Gastrocnemius medialis (tissue), 4 donors: ENCODE data around the gene MAG.

Experiments
- CTCF ChIP-seq, 5 experiments: fragments of 450-650 bp in 3 of 5; fragments of 200-600 bp in 2 of 5; sonication (generic) in 2 of 5; IDR thresholded peaks in 4 of 5; conservative IDR thresholded peaks in 1 of 5; 1 replicate in 4 of 5; 2 replicates in 1 of 5; pipeline ENCODE4 v1.5.1; 2016 to 2019; ENCODE audit warnings: antibody characterized with exemption in 5 of 5, mild to moderate bottlenecking in 3 of 5, moderate library complexity in 3 of 5
- POLR2A ChIP-seq, 2 donors: fragments of 450-650 bp; IDR thresholded peaks; one replicate each; pipeline ENCODE4 v1.6.1; 2017; ENCODE audit warnings: antibody characterized with exemption in 2 of 2, mild to moderate bottlenecking in 2 of 2, moderate library complexity in 2 of 2

- no peak for TF ChIP-seq CTCF (IDR thresholded peaks at IDR 0.05 in 4 of 5, conservative IDR thresholded peaks at IDR 0.05 in 1 of 5)
- no peak for TF ChIP-seq POLR2A (IDR thresholded peaks at IDR 0.05)
Measured at GRCh38 chr19:35272954-35273649, 18.9 kb upstream of the MAG start.
